ENCODE results near the gene POTEH. TPM values are rescaled to one million over a fixed set of nuclear protein-coding genes. Genes with fewer than 3 reads are reported as not detected.
"Not testable (repeated sequence)": the region's sequence is repeated elsewhere in the genome, so short reads cannot be mapped to it uniquely, and the experiment has no call there.

The POTEH gene
- total RNA-seq, 1 experiment from 2014 or later: not detected

GRCh38 chr22:15729209-15729917 is 39.5 kb downstream of the POTEH start:
- H3K79me2 ChIP-seq (ENCODE audit: insufficient read depth, low read length): not testable (repeated sequence)

GRCh38 chr22:15731023-15731422 is 41.2 kb downstream of the POTEH start:
- H3K4me1 ChIP-seq (ENCODE audit: insufficient read depth, low read length); H2AK5ac ChIP-seq (ENCODE audit: insufficient read length, low read length); H3K27me3 ChIP-seq (ENCODE audit: insufficient read depth, low read length): not testable (repeated sequence)

More at GRCh38 chr22:15729209-15729917, 39.5 kb downstream of the POTEH start:
- H3K4ac ChIP-seq (ENCODE audit: low read depth, low read length); H3K4me1 Mint-ChIP-seq; H3K9me3 Mint-ChIP-seq; H3K4me2 ChIP-seq (ENCODE audit: insufficient read depth, insufficient read length, low read length); H2AK5ac ChIP-seq (ENCODE audit: insufficient read length, low read length); H2BK12ac ChIP-seq (ENCODE audit: insufficient read length, low read depth, low read length); H2BK20ac ChIP-seq (ENCODE audit: low read depth, low read length, poor library complexity, severe bottlenecking); H4K20me1 ChIP-seq (ENCODE audit: control insufficient read depth, insufficient read depth, insufficient read length); H3K27me3 Mint-ChIP-seq (ENCODE audit: low read depth); H3K9ac ChIP-seq (ENCODE audit: extremely low read depth, insufficient read length, low read length); H2BK120ac ChIP-seq (ENCODE audit: low read depth, low read length, poor library complexity, severe bottlenecking); H3K9me3 ChIP-seq (ENCODE audit: control insufficient read depth, low read depth, low read length); H3K4me1 ChIP-seq (ENCODE audit: insufficient read depth, low read length); H3K4me3 Mint-ChIP-seq; H3K79me1 ChIP-seq (ENCODE audit: insufficient read depth, low read depth, low read length, poor library complexity, severe bottlenecking); H3K27me3 ChIP-seq (ENCODE audit: insufficient read depth, low read length); H3K36me3 Mint-ChIP-seq (ENCODE audit: insufficient read depth in 1 of 3, low read depth in 3 of 3); H4K8ac ChIP-seq (replicated peaks; ENCODE audit: insufficient read length, low read depth, low read length); H3K27ac Mint-ChIP-seq; H3K27ac ChIP-seq (ENCODE audit: insufficient read length, low read depth, low read length); H3T11ph ChIP-seq (ENCODE audit: low read length); H2AFZ ChIP-seq (ENCODE audit: low read length); H3K18ac ChIP-seq (ENCODE audit: insufficient read length, low read depth, low read length); H3K14ac ChIP-seq (ENCODE audit: insufficient read depth, low read length); H3K56ac ChIP-seq (ENCODE audit: insufficient read length, low read depth, low read length); H2BK15ac ChIP-seq (ENCODE audit: low read depth, low read length); H4K5ac ChIP-seq (ENCODE audit: insufficient read length, low read depth, low read length); H4K91ac ChIP-seq (ENCODE audit: insufficient read length, low read depth, low read length); H3K23me2 ChIP-seq (ENCODE audit: insufficient read length, low read depth, low read length, poor library complexity, severe bottlenecking); H2BK5ac ChIP-seq (ENCODE audit: insufficient read length, low read length); H3K23ac ChIP-seq (ENCODE audit: insufficient read length, low read depth, low read length): not testable (repeated sequence)
- peak; percentile 17 for DNase-seq
- WGBS (ENCODE audit: extremely low coverage, insufficient read length, low lambda C conversion rate): no CpG with 5 or more reads among the region's 19 CpGs

More at GRCh38 chr22:15731023-15731422, 41.2 kb downstream of the POTEH start:
- H4K8ac ChIP-seq (replicated peaks; ENCODE audit: insufficient read length, low read depth, low read length); H3K9me3 Mint-ChIP-seq; H4K91ac ChIP-seq (ENCODE audit: insufficient read length, low read depth, low read length); H3K56ac ChIP-seq (ENCODE audit: insufficient read length, low read depth, low read length); H3T11ph ChIP-seq (ENCODE audit: low read length); H3K27me3 Mint-ChIP-seq (ENCODE audit: low read depth); H3K9ac ChIP-seq (ENCODE audit: extremely low read depth, insufficient read length, low read length); H4K20me1 ChIP-seq (ENCODE audit: control insufficient read depth, insufficient read depth, insufficient read length); H2BK12ac ChIP-seq (ENCODE audit: insufficient read length, low read depth, low read length); H3K18ac ChIP-seq (ENCODE audit: insufficient read length, low read depth, low read length); H2BK20ac ChIP-seq (ENCODE audit: low read depth, low read length, poor library complexity, severe bottlenecking); H3K4me3 Mint-ChIP-seq; H3K27ac ChIP-seq (ENCODE audit: insufficient read length, low read depth, low read length); H4K5ac ChIP-seq (ENCODE audit: insufficient read length, low read depth, low read length); H3K23ac ChIP-seq (ENCODE audit: insufficient read length, low read depth, low read length); H3K4ac ChIP-seq (ENCODE audit: low read depth, low read length); H2BK5ac ChIP-seq (ENCODE audit: insufficient read length, low read length); H3K27ac Mint-ChIP-seq; H2AFZ ChIP-seq (ENCODE audit: low read length); H3K79me2 ChIP-seq (ENCODE audit: insufficient read depth, low read length); H2BK120ac ChIP-seq (ENCODE audit: low read depth, low read length, poor library complexity, severe bottlenecking); H3K9me3 ChIP-seq (ENCODE audit: control insufficient read depth, low read depth, low read length); H3K36me3 Mint-ChIP-seq (ENCODE audit: insufficient read depth in 1 of 3, low read depth in 3 of 3); H3K4me1 Mint-ChIP-seq; H3K4me2 ChIP-seq (ENCODE audit: insufficient read depth, insufficient read length, low read length); H3K23me2 ChIP-seq (ENCODE audit: insufficient read length, low read depth, low read length, poor library complexity, severe bottlenecking); H3K79me1 ChIP-seq (ENCODE audit: insufficient read depth, low read depth, low read length, poor library complexity, severe bottlenecking); H3K14ac ChIP-seq (ENCODE audit: insufficient read depth, low read length); DNase-seq; H2BK15ac ChIP-seq (ENCODE audit: low read depth, low read length): not testable (repeated sequence)
- no CpG with 5 or more reads among the region's 8 CpGs for WGBS (ENCODE audit: extremely low coverage, insufficient read length, low lambda C conversion rate)
